NCI-H2227 (cell line): Measurements from ENCODE around the gene L3MBTL1.

Experiments
- DNase-seq: peaks from one replicate; lab custom pipeline; 2025; ENCODE audit not compliant: unreplicated experiment; lab: John Stamatoyannopoulos, UW

Gene L3MBTL1

GRCh38 chr20:43507150-43508080 is at the start of gene L3MBTL1:
Gene L3MBTL1, plus strand, starts transcription at chr20:43507697. Its CDS starts 5,807 bp downstream, at chr20:43513504.
- peak; percentile 87 for DNase-seq

DNA sequence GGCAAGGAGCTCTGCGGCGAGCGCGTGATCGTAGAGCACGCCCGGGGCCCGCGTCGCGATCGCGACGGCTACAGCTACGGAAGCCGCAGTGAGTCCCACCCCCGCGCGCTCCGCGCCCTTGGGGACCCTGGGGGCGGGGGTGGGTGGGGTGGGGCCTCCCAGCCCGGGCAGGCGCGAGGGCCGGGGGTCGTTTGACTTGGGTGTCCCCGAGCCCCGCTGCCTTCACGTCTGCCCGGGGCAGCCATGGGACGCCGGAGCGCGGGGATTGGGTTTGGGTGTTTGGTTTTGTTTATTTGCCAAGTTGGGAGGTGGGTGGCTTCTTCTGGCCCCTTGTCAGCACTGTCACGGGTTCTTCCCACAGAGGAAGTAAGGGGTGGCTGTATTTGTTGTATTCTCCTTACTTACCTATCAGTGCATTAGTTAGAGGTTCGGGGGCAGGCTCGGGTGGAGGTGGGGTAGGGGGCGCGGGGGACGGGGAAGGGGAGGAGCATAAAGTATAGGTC is 49.0 kb upstream of the L3MBTL1 start:
- no peak for DNase-seq

- DNase-seq: peak; percentile 24
Observed at GRCh38 chr20:43459022-43459942, 48.2 kb upstream of the L3MBTL1 start.

DNA sequence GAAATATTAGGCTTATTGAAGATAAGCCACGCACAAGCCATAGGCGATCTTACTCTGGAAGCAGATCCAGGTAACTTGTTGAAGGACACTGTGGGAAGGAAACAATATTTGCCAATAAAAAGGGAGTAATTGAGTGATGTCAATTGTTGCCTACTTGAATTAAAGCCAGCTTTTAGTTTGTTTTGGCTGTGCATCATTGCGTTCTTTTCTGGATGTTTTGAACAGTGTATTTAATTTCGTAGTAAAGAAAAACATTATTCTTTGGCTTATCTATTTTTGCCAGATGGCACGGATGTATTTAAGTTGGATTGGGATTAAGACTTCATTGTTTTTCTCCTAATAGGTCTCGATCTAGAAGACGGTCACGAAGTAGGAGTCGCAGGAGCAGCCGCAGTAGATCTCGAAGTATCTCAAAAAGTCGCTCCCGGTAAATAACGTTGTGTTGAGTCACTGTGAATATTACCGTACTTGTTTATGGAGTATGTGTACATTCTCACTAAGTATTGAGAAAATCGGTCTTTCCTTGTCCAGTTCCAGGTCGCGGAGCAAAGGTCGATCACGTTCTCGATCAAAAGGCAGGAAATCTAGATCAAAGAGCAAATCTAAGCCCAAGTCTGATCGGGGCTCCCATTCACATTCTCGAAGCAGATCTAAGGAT is 47.2 kb upstream of the L3MBTL1 start:
- DNase-seq: no peak

DNA sequence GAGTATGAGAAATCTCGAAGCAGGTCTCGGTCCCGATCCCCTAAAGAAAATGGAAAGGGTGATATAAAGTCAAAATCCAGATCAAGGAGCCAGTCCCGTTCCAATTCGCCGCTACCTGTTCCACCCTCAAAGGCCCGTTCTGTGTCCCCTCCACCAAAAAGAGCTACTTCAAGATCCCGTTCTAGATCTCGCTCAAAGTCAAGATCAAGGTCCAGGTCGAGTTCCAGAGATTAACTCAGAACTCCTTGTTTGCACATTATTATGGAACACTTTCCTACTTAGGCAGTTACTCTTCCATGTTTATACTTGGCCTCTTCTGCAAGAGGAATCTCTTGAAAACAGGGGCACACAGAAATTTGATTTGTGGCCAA is 46.7 kb upstream of the L3MBTL1 start:
- DNase-seq: no peak

- DNase-seq: no peak
Observed at GRCh38 chr20:43461894-43462659, 45.4 kb upstream of the L3MBTL1 start.

DNA sequence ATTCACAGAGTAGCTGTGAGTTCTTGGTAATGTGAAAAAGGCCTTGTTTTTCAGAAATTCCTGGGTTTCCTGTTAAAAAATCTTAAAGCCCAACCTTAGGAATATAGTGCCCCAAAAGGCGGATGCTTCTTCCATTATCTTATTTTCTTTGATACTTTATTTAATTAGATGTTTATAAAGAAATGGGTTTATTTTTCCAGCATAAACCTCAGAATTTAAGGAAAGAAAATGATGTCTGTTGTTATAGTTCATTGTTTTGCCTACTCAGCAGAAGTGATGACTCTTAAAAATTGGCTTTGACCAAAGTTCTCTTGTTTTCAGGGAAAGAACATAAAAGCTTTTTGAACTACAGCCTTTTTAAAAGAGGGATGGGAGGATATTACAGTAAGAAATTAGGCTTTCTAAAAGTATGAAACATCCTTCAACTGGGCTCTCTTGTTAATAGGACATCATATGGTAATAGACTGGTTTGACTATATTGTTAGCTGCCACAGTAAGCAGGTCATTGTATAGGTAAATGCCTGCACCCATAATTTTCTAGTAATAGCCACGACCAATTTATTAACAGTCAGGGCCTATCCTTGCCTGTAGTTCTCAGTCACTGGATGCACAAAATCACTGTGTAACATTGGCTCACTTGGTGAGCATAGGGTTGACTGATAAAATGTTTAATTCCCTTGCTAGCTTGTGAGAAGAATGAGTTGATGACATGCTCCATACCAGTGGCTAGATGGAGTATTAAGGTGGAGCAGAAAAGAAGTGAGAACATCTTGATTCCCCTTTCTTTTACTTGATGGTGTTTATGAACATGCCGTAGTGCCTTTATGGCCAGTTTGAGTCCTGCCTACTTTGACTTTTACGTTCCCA is 44.6 kb upstream of the L3MBTL1 start:
- DNase-seq: no peak

DNA sequence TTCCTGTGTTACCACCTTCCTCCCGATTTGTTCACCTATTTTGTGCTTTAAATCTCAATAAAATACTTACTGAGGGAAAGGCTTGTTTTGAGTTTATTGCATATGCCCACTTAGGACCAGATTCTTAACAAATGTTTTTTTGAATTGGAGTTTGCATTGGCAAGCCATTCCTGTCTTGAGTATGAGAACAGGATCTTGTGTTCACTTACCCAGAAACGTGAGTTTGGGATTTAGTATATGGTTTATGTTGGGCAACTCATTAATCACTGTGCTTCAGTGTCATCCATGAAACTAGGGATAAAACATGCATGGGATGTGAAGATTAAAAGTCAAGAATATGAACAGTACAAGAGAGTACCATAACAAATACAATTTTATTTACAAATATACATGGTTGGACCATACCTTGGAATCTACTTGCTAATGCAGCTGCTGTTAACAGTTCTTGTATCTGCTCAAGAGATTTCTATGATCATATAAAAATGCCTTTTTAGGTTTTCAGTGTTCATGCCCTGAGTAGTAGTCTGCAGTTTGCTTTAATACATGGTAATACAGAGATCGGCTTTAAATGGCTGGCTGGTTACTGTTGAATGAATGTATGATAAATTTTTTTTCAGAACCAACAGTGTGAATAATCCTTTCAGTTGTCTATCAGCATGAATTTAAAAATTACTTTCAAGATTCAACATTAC is 43.8 kb upstream of the L3MBTL1 start:
- DNase-seq: no peak

GRCh38 chr20:43464219-43464790 is 43.2 kb upstream of the L3MBTL1 start:
- DNase-seq: no peak

DNA sequence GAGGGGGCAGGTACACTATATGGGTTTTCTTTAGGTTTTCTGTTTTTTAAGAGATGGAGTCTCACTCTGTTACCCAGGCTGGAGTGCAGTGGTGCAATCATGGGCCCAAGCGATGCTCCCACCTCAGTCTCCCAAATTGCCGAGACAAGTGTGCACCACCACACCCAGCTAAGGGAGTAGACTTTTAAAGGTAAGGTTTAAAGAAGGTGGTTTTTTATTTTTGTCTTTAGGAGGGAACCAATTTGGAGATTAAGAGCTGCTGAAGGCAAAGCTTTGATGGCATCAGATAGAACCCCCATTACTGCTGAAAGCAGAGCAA is 41.9 kb upstream of the L3MBTL1 start:
- DNase-seq: no peak

DNA sequence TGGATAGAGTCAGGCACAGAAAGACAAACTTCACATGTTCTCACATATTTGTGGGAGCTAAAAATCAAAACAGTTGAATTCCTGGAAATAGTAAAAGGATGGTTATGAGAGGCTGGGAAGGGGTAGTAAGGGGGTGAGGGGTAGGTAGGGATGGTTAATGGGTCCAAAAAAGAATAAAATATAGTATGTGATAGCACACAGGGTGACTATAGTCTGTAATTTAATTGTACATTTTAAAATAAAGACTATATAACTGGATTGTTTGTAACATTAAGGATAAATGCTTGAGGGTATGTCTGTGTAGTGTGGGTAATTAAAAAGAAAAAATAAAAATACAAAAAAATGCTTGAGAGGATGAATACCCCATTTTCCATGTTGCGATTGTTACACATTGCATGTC is 39.9 kb upstream of the L3MBTL1 start:
- no peak for DNase-seq

- no peak for DNase-seq
Observed at GRCh38 chr20:43472671-43473380, 34.7 kb upstream of the L3MBTL1 start.

- DNase-seq: no peak
Observed at GRCh38 chr20:43473381-43473704, 34.2 kb upstream of the L3MBTL1 start.

- DNase-seq: no peak
Observed at GRCh38 chr20:43477193-43477592, 30.3 kb upstream of the L3MBTL1 start.

DNA sequence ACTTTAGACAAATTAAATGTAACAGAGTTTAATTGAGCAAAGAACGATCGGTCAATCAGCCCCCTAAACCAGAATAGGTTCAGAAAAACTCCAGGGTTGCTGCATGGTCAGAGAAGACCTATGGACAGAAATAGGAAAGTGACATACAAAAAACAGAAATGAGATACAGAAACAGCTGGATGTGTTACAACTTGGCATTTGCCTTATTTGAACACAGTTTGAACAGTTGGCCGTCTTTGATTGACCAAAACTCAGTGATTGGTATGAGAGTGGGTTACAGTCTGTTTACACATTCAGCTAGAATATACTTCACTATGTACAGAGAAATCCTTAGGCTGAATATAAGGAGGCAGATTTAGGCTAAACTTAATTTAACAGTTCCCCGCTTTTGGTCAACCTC is 29.9 kb upstream of the L3MBTL1 start:
- DNase-seq: no peak

DNA sequence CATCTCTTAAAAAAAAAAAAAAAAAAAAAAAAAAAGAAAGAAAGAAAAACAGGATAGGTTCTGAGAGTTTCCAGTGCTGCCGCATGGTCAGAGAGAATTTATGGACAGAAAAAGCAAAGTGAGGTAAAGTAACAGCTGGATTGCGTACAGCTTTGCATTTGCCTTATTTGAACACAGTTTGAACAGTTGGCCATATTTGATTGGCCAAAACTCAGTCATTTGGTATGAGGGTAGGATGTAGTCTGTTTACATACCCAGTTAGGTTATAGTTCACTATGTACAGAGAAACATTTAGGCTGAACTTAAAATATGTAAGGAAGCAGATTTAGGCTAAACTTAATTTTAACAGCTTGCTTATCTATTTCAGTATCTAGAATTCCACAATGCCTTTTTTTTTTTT is 17.5 kb upstream of the L3MBTL1 start:
- DNase-seq: no peak

GRCh38 chr20:43492101-43492500 is 15.4 kb upstream of the L3MBTL1 start:
- DNase-seq: no peak

GRCh38 chr20:43495388-43495787 is 12.1 kb upstream of the L3MBTL1 start:
- DNase-seq: no peak
